ENCODE measurements around the gene SPON1.

The SPON1 gene

DNA sequence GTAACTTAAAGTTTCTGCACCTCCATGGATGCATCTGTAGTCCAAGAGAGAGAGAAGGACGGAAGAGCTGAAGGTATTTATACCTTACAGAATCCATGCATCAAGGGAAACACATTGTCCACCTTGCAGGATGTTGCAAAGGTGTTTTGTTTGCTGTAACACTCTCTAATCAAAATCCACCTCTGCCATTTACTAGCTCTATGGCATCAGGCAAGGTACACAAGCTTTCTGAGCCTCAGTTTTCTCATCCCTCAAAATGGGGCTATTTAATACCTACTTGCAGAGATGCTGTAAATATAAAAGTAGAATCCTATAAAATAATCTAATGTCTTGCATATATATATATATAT lies 21.6 kb upstream of the SPON1 start:
- Histone ChIP-seq H3K4me2 (ENCODE audit: low read depth, low read length) (no peak overlapping the region), H2AFZ (ENCODE audit: low read length) (no peak overlapping the region), H3K36me3 (replicated peaks; ENCODE audit: insufficient read depth, low read length) (no peaks in the 10 kb centered on the region), H3K79me2 (ENCODE audit: low read length) (no peaks in the 10 kb centered on the region), H3K9ac (ENCODE audit: low read length) (no peak overlapping the region), H4K20me1 (ENCODE audit: insufficient read depth, low read length) (no peaks in the 10 kb centered on the region), H3K27me3 (replicated peaks; ENCODE audit: insufficient read depth, low read length) (no peaks in the 10 kb centered on the region), H3K9me2 (replicated peaks; ENCODE audit: insufficient read depth, low read length) (no peaks in the 10 kb centered on the region), H3K27ac (ENCODE audit: low read length) (no peak overlapping the region), H3K9me3 (replicated peaks; ENCODE audit: insufficient read depth, low read length) (no peaks in the 10 kb centered on the region), H3F3A (ENCODE audit: insufficient read depth, low read length) (no peaks in the 10 kb centered on the region), H3K4me1 (ENCODE audit: low read length) (no peaks in the 10 kb centered on the region), H3K4me3 (ENCODE audit: low read length) (no peak overlapping the region)
- TF ChIP-seq EZH2 (optimal IDR thresholded peaks at IDR 0.05; ENCODE audit: low read depth, low read length) (no peak), EZH2phosphoT487 (IDR thresholded peaks at IDR 0.05; ENCODE audit: low read length) (no peak)
- TF ChIP-seq, protein P1, sequence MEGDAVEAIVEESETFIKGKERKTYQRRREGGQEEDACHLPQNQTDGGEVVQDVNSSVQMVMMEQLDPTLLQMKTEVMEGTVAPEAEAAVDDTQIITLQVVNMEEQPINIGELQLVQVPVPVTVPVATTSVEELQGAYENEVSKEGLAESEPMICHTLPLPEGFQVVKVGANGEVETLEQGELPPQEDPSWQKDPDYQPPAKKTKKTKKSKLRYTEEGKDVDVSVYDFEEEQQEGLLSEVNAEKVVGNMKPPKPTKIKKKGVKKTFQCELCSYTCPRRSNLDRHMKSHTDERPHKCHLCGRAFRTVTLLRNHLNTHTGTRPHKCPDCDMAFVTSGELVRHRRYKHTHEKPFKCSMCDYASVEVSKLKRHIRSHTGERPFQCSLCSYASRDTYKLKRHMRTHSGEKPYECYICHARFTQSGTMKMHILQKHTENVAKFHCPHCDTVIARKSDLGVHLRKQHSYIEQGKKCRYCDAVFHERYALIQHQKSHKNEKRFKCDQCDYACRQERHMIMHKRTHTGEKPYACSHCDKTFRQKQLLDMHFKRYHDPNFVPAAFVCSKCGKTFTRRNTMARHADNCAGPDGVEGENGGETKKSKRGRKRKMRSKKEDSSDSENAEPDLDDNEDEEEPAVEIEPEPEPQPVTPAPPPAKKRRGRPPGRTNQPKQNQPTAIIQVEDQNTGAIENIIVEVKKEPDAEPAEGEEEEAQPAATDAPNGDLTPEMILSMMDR (IDR thresholded peaks at IDR 0.05; ENCODE audit: low read length), result no peak
- DNase-seq, result no peak

DNA sequence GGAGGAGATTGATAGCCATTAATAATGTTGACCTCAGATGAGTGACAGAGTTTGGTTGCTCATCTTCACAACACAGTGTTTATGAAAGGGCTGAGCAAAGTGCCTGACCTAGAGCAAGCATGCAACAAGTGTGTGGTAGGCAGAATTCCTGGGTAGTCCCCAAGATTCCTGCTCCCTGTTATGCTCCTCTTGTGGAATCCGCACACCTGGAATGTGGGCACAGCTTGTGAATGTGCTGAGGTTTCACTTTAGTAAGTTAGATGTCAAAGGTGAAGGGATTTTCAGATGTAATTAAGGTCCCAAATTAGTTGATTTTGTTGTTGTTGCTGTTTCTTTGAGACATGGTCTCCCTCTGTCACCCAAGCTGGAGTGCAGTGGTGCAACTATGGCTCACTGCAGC lies 20.7 kb upstream of the SPON1 start:
- Histone ChIP-seq H3K36me3 (replicated peaks; ENCODE audit: insufficient read depth, low read length) (no peaks in the 10 kb centered on the region), H3K9ac (ENCODE audit: low read length) (no peak overlapping the region), H3K4me3 (ENCODE audit: low read length) (no peak overlapping the region), H2AFZ (ENCODE audit: low read length) (no peak overlapping the region), H3K27me3 (replicated peaks; ENCODE audit: insufficient read depth, low read length) (no peaks in the 10 kb centered on the region), H3F3A (ENCODE audit: insufficient read depth, low read length) (no peaks in the 10 kb centered on the region), H3K79me2 (ENCODE audit: low read length) (no peaks in the 10 kb centered on the region), H3K9me3 (replicated peaks; ENCODE audit: insufficient read depth, low read length) (no peaks in the 10 kb centered on the region), H4K20me1 (ENCODE audit: insufficient read depth, low read length) (no peaks in the 10 kb centered on the region), H3K27ac (ENCODE audit: low read length) (no peak overlapping the region), H3K9me2 (replicated peaks; ENCODE audit: insufficient read depth, low read length) (no peaks in the 10 kb centered on the region), H3K4me1 (ENCODE audit: low read length) (no peaks in the 10 kb centered on the region), H3K4me2 (ENCODE audit: low read depth, low read length) (no peak overlapping the region)
- TF ChIP-seq, protein P1 (IDR thresholded peaks at IDR 0.05; ENCODE audit: low read length), result no peak
- no peak for TF ChIP-seq EZH2 (optimal IDR thresholded peaks at IDR 0.05; ENCODE audit: low read depth, low read length)
- DNase-seq, result no peak

DNA sequence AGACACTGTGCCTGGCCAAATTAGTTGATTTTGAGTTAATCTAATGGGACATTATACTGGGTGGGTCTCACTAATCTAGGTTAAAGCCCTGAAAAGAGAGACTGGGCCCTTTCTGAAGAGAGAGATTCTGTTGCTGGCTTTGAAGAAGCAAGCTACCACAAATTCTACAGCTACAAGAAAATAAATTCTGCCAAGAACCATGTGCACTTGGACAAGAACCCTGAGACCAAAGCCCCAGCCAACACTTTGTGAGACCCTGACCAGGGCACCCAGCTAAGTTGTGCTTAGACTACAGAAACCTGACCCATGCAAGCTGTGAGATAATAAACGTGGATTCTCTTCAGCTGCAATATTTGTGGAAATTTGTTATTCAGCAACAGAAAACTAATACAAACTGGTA lies 20.1 kb upstream of the SPON1 start:
- Histone ChIP-seq H4K20me1 (ENCODE audit: insufficient read depth, low read length) (no peaks in the 10 kb centered on the region), H3K4me2 (ENCODE audit: low read depth, low read length) (no peak overlapping the region), H3K4me3 (ENCODE audit: low read length) (no peak overlapping the region), H3F3A (ENCODE audit: insufficient read depth, low read length) (no peaks in the 10 kb centered on the region), H3K27ac (ENCODE audit: low read length) (no peak overlapping the region), H3K79me2 (ENCODE audit: low read length) (no peaks in the 10 kb centered on the region), H3K9me3 (replicated peaks; ENCODE audit: insufficient read depth, low read length) (no peaks in the 10 kb centered on the region), H2AFZ (ENCODE audit: low read length) (no peak overlapping the region), H3K36me3 (replicated peaks; ENCODE audit: insufficient read depth, low read length) (no peaks in the 10 kb centered on the region), H3K9ac (ENCODE audit: low read length) (no peak overlapping the region), H3K4me1 (ENCODE audit: low read length) (no peaks in the 10 kb centered on the region), H3K27me3 (replicated peaks; ENCODE audit: insufficient read depth, low read length) (no peaks in the 10 kb centered on the region), H3K9me2 (replicated peaks; ENCODE audit: insufficient read depth, low read length) (no peaks in the 10 kb centered on the region)
- TF ChIP-seq, protein P1 (IDR thresholded peaks at IDR 0.05; ENCODE audit: low read length), result no peak
- TF ChIP-seq EZH2phosphoT487 (IDR thresholded peaks at IDR 0.05; ENCODE audit: low read length), result no peak
- no peak for TF ChIP-seq EZH2 (optimal IDR thresholded peaks at IDR 0.05; ENCODE audit: low read depth, low read length)
- DNase-seq, result no peak
